Sigmoid colon (tissue), 7 donors: Measurements from ENCODE around the gene ZC3H8. TPM values are rescaled to one million over a fixed set of nuclear protein-coding genes. Genes with fewer than 3 reads are reported as not detected.

ENCODE experiments used
- DNase-seq: peaks from one replicate; pipeline ENCODE4 v3.0.0-alpha.2; 2019
- H3K27ac ChIP-seq, 4 donors: fragments of 200-600 bp; sonication (generic); one replicate each; pipeline ENCODE4 v1.5.1; 2016 to 2019; ENCODE audit warnings: mild to moderate bottlenecking in 1 of 4
- H3K27me3 ChIP-seq, 3 donors: fragments of 200-600 bp; sonication (generic); one replicate each; pipeline ENCODE4 v1.5.1; 2019; ENCODE audit warnings: mild to moderate bottlenecking in 1 of 3
- H3K36me3 ChIP-seq, 4 donors: fragments of 200-600 bp; sonication (generic); one replicate each; pipeline ENCODE4 v1.5.1; 2016 to 2019
- H3K4me1 ChIP-seq, 4 donors: fragments of 200-600 bp; sonication (generic); one replicate each; pipeline ENCODE4 v1.5.1; 2017 to 2019
- H3K4me3 ChIP-seq, 4 donors: fragments of 200-600 bp; sonication (generic); one replicate each; pipeline ENCODE4 v1.5.1; 2017 to 2019; ENCODE audit warnings: mild to moderate bottlenecking in 2 of 4, moderate library complexity in 1 of 4
- H3K9me3 ChIP-seq, 4 donors: fragments of 200-600 bp in 3 of 4; sonication (generic) in 3 of 4; one replicate each; pipeline versions ENCODE4 v1.5.1 to v1.6.1; 2013 to 2019
- EP300 ChIP-seq, 4 donors: sonication (generic); formaldehyde crosslinking; IDR thresholded peaks; one replicate each; pipeline ENCODE4 v1.6.1; 2017; ENCODE audit warnings: antibody characterized with exemption in 4 of 4
- POLR2A ChIP-seq, 2 donors: fragments of 450-650 bp; IDR thresholded peaks; one replicate each; pipeline ENCODE4 v1.6.1; 2016; ENCODE audit warnings: antibody characterized with exemption in 2 of 2, mild to moderate bottlenecking in 2 of 2, moderate library complexity in 2 of 2
- POLR2AphosphoS5 ChIP-seq, 4 donors: sonication (generic); formaldehyde crosslinking; IDR thresholded peaks; one replicate each; pipeline ENCODE4 v1.6.1; 2017; ENCODE audit warnings: antibody characterized with exemption in 4 of 4
- WGBS, 2 donors: extraction: QIAGEN DNeasy Blood & Tissue Kit; methylation state at CpG; one replicate each; pipeline ENCODE4 v1.1.7; 2013; 5-methylcytosine and 5-hydroxymethylcytosine counted together
- intact Hi-C: fragments of 100-400 bp; cut with DNase I; formaldehyde crosslinking; loops from one replicate; pipeline ENCODE4 v1.15.1; 2023
- polyA plus RNA-seq, 3 donors: library from polyadenylated mRNA; stranded (reverse); fragments of 200-250 nt; gene quantifications; one replicate each; pipeline ENCODE4 v1.2.3, GENCODE V29; 2013
- total RNA-seq, 4 donors: library from RNA; depleted of rRNA; stranded (reverse); fragments of >200 nt; gene quantifications; one replicate each; pipeline ENCODE4 v1.1.0, GENCODE V29; 2016
- TF ChIP-seq, protein P1 (sequence below), 4 experiments: fragments of 450-650 bp in 3 of 4; fragments of 200-600 bp in 1 of 4; IDR thresholded peaks; one replicate each; pipeline ENCODE4 v1.5.1; 2016 to 2019; ENCODE audit warnings: antibody characterized with exemption in 4 of 4, mild to moderate bottlenecking in 3 of 4, moderate library complexity in 2 of 4
- donor health status: healthy with polysubstance abuse.
- donor health status: Bipolar disorder and iron deficiency.
- donor health status: healthy.

The ZC3H8 gene
- total and polyA plus RNA-seq, 7 donors = 2.7 to 22.2 (median 9.4) TPM

DNA sequence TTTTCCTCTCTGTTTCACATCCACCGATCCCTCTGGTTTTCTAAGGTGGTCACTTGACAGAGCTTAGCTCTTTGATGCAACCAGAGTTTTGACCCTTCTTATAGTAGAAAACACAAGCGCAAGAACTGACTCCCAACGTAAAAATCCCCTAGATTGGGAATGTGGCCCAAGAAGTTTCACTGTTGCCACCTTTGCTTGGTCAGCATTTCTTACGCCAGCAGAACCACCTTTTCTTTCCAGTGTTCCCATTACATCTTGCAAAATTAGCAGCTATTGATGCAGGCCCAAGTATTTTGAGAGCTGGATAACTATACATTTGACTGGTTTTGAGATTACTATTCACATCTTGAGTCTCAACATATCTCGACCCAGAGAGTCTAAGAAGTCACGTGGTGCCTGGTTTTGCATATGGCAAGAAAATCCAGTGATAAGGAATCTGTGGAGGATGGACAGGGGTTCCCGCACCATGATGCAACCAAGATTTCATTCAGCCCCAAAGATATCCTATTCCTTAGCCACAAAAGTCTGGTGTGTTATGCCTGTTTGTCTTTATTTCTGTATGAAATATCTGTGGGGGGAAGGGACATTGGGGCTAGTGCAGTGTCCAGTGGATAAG, 78.8 kb downstream of the ZC3H8 start:
- Histone ChIP-seq H3K4me1 (no peaks in the 10 kb centered on the region), H3K27me3 (peaks cover 0 to 11% (median 0%) of the 10 kb centered on the region in 3 donors), H3K27ac (no peak overlapping the region), H3K9me3 (no peaks in the 10 kb centered on the region), H3K36me3 (no peaks in the 10 kb centered on the region), H3K4me3 (no peak overlapping the region)
- TF ChIP-seq POLR2AphosphoS5 (IDR thresholded peaks at IDR 0.05) (no peak), POLR2A (IDR thresholded peaks at IDR 0.05) (no peak), EP300 (IDR thresholded peaks at IDR 0.05) (no peak)
- TF ChIP-seq, protein P1, sequence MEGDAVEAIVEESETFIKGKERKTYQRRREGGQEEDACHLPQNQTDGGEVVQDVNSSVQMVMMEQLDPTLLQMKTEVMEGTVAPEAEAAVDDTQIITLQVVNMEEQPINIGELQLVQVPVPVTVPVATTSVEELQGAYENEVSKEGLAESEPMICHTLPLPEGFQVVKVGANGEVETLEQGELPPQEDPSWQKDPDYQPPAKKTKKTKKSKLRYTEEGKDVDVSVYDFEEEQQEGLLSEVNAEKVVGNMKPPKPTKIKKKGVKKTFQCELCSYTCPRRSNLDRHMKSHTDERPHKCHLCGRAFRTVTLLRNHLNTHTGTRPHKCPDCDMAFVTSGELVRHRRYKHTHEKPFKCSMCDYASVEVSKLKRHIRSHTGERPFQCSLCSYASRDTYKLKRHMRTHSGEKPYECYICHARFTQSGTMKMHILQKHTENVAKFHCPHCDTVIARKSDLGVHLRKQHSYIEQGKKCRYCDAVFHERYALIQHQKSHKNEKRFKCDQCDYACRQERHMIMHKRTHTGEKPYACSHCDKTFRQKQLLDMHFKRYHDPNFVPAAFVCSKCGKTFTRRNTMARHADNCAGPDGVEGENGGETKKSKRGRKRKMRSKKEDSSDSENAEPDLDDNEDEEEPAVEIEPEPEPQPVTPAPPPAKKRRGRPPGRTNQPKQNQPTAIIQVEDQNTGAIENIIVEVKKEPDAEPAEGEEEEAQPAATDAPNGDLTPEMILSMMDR (IDR thresholded peaks at IDR 0.05) = no peak
- WGBS, 2 donors = 94 to 96% methylated on average over 7 of the region's 7 CpGs
- intact Hi-C loops = no loop called here
- DNase-seq = no peak

DNA sequence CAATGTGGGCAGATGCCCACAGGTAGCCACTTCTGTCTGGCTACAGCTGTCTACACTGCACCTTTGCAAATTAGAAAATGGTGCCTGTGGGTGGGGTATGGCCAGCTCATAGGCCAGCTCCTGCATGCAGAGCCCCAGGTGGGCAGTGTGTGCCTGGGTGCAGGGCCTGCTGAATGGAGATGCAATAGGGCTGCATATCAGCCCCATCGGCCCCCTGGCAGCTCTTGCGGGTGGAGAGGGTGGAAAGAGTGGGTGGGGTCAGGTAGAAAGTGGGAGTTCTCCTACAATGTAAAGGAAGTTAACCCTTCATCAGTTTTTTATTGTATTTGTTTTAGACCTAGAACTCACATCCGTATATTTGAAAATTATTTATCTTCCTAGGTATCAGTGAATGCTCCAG, 79.5 kb downstream of the ZC3H8 start:
- H3K9me3 ChIP-seq = no peaks in the 10 kb centered on the region
- H3K4me1 ChIP-seq = no peaks in the 10 kb centered on the region
- WGBS, 2 donors = 62 to 85% methylated on average over 3 of the region's 3 CpGs
- intact Hi-C loops = no loop called here
- no peaks in the 10 kb centered on the region for H3K36me3 ChIP-seq
- no peak overlapping the region for H3K27ac ChIP-seq
- peaks cover 0 to 3% (median 0%) of the 10 kb centered on the region in 3 donors for H3K27me3 ChIP-seq
- no peak overlapping the region for H3K4me3 ChIP-seq
- TF ChIP-seq POLR2AphosphoS5 (IDR thresholded peaks at IDR 0.05) (no peak), POLR2A (IDR thresholded peaks at IDR 0.05) (no peak), EP300 (IDR thresholded peaks at IDR 0.05) (no peak)
- TF ChIP-seq, protein P1 (IDR thresholded peaks at IDR 0.05) = no peak
- DNase-seq = no peak

DNA sequence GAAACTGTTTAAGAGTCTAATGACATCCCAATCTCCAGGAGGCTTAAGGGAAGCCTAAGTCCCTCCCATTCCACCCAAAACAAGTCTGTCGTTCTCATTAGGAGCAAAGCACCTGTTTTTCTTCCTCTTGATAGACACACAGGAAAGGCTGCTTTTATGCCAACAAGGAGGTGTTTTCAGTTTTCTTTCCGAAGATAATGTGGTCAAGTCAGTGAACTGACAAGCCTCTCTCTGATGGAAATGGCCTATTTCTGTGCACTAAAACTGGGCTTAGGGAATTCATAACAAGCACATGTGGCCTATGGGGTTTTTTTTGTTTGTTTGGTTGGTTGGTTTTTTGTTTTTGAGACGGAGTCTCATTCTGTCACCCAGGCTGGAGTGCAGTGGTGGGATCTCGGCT, 80.5 kb downstream of the ZC3H8 start:
- no peaks in the 10 kb centered on the region for H3K4me1 ChIP-seq
- DNase-seq = no peak
- no peaks in the 10 kb centered on the region for H3K27me3 ChIP-seq
- WGBS, 2 donors = 77 to 80% methylated on average over 4 of the region's 4 CpGs
- no peak overlapping the region for H3K27ac ChIP-seq
- no peaks in the 10 kb centered on the region for H3K9me3 ChIP-seq
- no peak overlapping the region for H3K4me3 ChIP-seq
- TF ChIP-seq EP300 (IDR thresholded peaks at IDR 0.05) (no peak), POLR2A (IDR thresholded peaks at IDR 0.05) (no peak), POLR2AphosphoS5 (IDR thresholded peaks at IDR 0.05) (no peak)
- TF ChIP-seq, protein P1 (IDR thresholded peaks at IDR 0.05) = no peak
- intact Hi-C loops = no loop called here
- H3K36me3 ChIP-seq = no peaks in the 10 kb centered on the region

DNA sequence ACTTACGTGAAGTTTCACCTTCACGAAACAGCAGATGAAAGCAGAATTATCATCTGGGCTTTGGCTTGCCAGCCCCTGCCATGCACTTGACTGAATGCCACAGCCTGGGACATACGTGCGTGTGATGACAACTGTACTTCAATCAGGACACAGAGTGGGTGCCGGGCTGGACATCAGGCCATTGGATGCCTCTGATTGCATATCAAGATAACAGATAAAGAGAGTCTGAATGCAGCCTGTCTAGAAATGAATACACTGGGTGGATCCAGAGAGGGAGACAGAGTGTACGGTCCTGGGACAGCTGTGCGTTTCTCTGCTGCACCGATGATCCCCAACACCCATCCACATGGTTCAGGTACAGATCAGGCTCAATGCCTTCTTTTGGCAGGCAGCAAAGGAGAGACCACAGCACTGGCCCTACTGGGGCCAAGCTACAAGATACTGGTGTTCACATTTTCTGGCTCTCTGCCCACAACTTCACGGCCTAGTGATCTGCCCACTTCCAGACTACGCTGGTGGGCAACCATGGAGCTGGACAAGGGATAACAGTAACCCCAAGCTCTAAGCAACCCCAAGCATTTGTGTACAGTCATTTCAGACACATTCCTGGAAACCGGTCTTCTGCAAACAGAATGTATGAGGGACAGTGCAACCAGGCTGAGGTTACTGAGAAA, 81.1 kb downstream of the ZC3H8 start:
- H3K4me3 ChIP-seq = no peak overlapping the region
- no peak overlapping the region for H3K27ac ChIP-seq
- no peak for DNase-seq
- intact Hi-C loops = no loop called here
- H3K9me3 ChIP-seq = no peaks in the 10 kb centered on the region
- no peaks in the 10 kb centered on the region for H3K4me1 ChIP-seq
- no peaks in the 10 kb centered on the region for H3K36me3 ChIP-seq
- TF ChIP-seq POLR2A (IDR thresholded peaks at IDR 0.05) (no peak), POLR2AphosphoS5 (IDR thresholded peaks at IDR 0.05) (no peak), EP300 (IDR thresholded peaks at IDR 0.05) (no peak)
- TF ChIP-seq, protein P1 (IDR thresholded peaks at IDR 0.05) = no peak
- 91% methylated on average over 11 of the region's 11 CpGs for WGBS, 2 donors
- no peaks in the 10 kb centered on the region for H3K27me3 ChIP-seq
